HEK293T (cell line): ENCODE measurements around the gene KLC1.

Experiments used
- CTCF ChIA-PET: fragments of 350-600 bp; formaldehyde crosslinking; extraction: SDS; loops from one replicate; lab custom pipeline; 2021; ENCODE audit warnings: antibody characterized with exemption, inconsistent platforms; lab: Yijun Ruan, JAX
- POLR2A ChIA-PET: fragments of 350-600 bp; formaldehyde crosslinking; extraction: SDS; loops from one replicate; lab custom pipeline; 2020; ENCODE audit warnings: antibody characterized with exemption, inconsistent platforms; lab: Yijun Ruan, JAX
- DNase-seq: peaks from one replicate; pipeline ENCODE4 v3.0.0; 2012; ENCODE audit warnings: mixed read lengths; ENCODE audit errors: extremely low spot score
- ARNT ChIP-seq: fragments of 450-650 bp; IDR thresholded peaks from 2 replicates; pipeline ENCODE4 v1.6.1; 2017; ENCODE audit warnings: mild to moderate bottlenecking
- BHLHE40 ChIP-seq: fragments of 450-650 bp; IDR thresholded peaks from 2 replicates; pipeline ENCODE4 v1.6.1; 2016; ENCODE audit warnings: mild to moderate bottlenecking, moderate library complexity, borderline replicate concordance
- CTBP1 ChIP-seq: fragments of 450-650 bp; IDR thresholded peaks from 2 replicates; pipeline ENCODE4 v1.6.1; 2016; ENCODE audit warnings: borderline replicate concordance
- ELF4 ChIP-seq: fragments of 450-650 bp; IDR thresholded peaks from 2 replicates; pipeline ENCODE4 v1.6.1; 2017; ENCODE audit warnings: antibody characterized with exemption
- FOXA1 ChIP-seq: fragments of 450-650 bp; IDR thresholded peaks from 2 replicates; pipeline ENCODE4 v1.6.1; 2016; ENCODE audit warnings: mild to moderate bottlenecking
- FOXK2 ChIP-seq: fragments of 450-650 bp; IDR thresholded peaks from 2 replicates; pipeline ENCODE4 v1.6.1; 2016; ENCODE audit warnings: mild to moderate bottlenecking
- FOXM1 ChIP-seq: fragments of 450-650 bp; IDR thresholded peaks from 2 replicates; pipeline ENCODE4 v1.6.1; 2017; ENCODE audit warnings: mild to moderate bottlenecking, borderline replicate concordance
- HDGF ChIP-seq: fragments of 450-650 bp; IDR thresholded peaks from 2 replicates; pipeline ENCODE4 v1.6.1; 2017; ENCODE audit warnings: antibody characterized with exemption, borderline replicate concordance
- L3MBTL2 ChIP-seq: fragments of 450-650 bp; conservative IDR thresholded peaks from 2 replicates; pipeline ENCODE4 v1.6.1; 2016; ENCODE audit warnings: mild to moderate bottlenecking
- LEF1 ChIP-seq: fragments of 450-650 bp; IDR thresholded peaks from 2 replicates; pipeline ENCODE4 v1.6.1; 2017; ENCODE audit warnings: mild to moderate bottlenecking, borderline replicate concordance
- NFRKB ChIP-seq: fragments of 450-650 bp; IDR thresholded peaks from 2 replicates; pipeline ENCODE4 v1.6.1; 2016; ENCODE audit warnings: mild to moderate bottlenecking, moderate library complexity
- PKNOX1 ChIP-seq: fragments of 450-650 bp; IDR thresholded peaks from 2 replicates; pipeline ENCODE4 v1.6.1; 2016
- SP1 ChIP-seq: fragments of 450-650 bp; IDR thresholded peaks from 2 replicates; pipeline ENCODE4 v1.6.1; 2017
- SUZ12 ChIP-seq: fragments of 450-650 bp; IDR thresholded peaks from 2 replicates; pipeline ENCODE4 v1.6.1; 2016; ENCODE audit warnings: mild to moderate bottlenecking
- TARDBP ChIP-seq: fragments of 450-650 bp; IDR thresholded peaks from 2 replicates; pipeline ENCODE4 v1.6.1; 2016
- ZNF384 ChIP-seq: fragments of 450-650 bp; IDR thresholded peaks from 2 replicates; pipeline ENCODE4 v1.6.1; 2016

Gene KLC1

DNA sequence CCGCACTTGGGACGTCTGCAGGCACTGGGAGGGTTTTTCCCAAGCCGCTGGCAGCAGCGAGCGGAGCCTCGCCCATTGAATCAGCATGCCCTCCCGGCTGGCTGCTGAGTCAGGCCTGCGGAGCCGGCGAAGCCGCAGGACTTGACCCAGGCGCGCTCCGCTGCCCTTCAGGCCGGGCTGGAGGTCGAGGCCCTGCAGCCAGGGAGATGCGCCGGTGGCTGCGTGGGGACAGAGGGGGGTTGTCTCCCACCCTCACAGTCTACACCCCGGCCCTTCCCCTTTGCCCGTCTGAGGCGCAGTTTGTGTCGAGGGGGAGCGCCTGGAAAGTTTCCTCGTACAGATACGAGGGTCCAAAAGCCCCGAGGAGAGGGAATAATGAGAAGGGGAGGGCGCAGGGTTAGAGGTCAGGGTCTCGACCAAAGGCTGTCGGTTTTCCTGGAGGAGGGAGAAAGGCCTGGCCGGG lies 759 bp upstream of the KLC1 start:
- DNase-seq, result peak; percentile 46
- CTCF ChIA-PET, result no interaction called here
- POLR2A ChIA-PET, result interaction anchor here (1.0 to 2.3 kb wide), 4 partner anchors 11 to 90 kb away, joined by 3 to 9 read pairs (median 6); no protein-coding TSS in a partner anchor

DNA sequence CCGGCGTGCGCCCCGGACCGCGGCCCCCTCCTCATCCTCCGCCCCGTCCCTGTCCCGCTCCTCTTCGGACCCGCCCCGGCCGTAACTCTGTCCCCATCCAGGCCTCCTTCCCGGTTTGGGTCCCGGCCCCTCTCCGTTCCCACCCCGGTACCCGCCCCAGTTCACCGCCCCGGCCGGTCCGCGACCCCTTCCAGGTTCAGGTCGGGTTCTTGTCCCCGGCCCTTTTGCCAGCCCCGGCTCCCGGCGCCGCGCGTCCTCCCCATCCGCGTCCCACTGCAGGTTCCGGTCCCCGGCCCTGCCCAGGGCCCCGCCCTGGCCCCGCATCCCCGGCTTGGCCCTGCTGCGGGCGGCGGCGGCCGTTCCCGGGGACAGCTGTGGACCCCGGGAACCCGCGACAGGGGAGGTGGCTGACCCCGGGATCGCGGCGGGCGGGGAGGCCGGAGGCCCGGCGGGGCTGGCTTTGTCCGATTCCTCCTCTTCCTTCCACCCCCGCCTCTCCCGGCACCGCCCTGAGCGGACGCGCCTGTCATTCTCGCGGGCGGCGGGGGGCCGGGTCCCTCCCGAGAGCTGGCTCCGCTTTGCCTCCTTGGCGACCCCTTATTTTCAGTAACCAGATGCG lies 601 bp downstream of the KLC1 start:
- DNase-seq, result peak; percentile 71
- ChIA-PET CTCF (no interaction called here), POLR2A (interaction anchor here (1.0 to 2.3 kb wide), 3 partner anchors 10 to 28 kb away, joined by 3 to 9 read pairs (median 7); no protein-coding TSS in a partner anchor)
- peak; percentile 72; the same call in 1 of the 2 replicates for TF ChIP-seq PKNOX1
- no peak for TF ChIP-seq ELF4
- TF ChIP-seq LEF1, result no peak

More for the DNA sequence above, 759 bp upstream of the KLC1 start:
- TF ChIP-seq TARDBP, result no peak
- TF ChIP-seq L3MBTL2, result peak; percentile 52

DNA sequence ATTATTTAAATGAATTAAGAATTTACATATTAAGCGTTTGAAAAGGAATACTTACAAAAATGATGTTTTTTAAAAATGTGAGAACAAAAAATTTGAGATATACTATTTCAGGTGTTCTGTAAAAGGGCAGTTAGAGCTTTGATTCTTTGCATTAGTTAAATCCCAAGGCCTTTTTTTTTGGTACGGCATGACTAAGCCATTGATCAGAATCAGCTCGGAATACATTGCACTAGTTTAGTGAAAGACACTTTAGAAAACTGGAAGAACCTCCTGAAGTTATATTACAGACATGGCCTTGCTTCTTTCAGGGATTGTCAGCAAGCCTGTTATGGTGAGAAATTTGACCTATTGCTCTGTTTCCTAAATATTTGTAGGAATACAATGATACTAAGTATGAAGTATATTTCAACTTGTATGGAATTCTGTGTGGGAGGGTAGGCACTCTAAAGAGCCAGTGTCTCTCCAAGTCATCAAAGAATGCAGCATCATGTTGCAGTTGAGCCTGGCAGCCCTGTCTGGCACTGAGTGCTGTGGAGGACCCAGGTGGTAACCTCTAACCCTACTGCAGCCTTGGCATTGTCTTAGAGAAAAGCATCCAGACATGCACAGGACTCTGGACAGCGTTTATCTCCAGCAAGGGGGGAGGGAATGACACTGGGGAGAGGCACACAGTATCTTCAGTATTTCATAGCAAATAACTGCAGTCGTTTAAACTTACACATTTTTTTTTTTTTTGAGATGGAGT lies 1.5 kb downstream of the KLC1 start:
- TF ChIP-seq LEF1 (no peak), ELF4 (no peak), FOXK2 (no peak), PKNOX1 (no peak), ARNT (no peak), SP1 (no peak), CTBP1 (no peak), FOXM1 (no peak), SUZ12 (no peak), FOXA1 (no peak), BHLHE40 (no peak), L3MBTL2 (no peak), TARDBP (no peak), ZNF384 (no peak), HDGF (no peak), NFRKB (no peak)
- ChIA-PET POLR2A (interaction anchor here (2.3 kb wide), 1 partner anchor 9 kb away, joined by 9 read pairs; no protein-coding TSS in a partner anchor), CTCF (no interaction called here)
- no peak for DNase-seq

- TF ChIP-seq FOXK2, result no peak
- TF ChIP-seq SP1, result no peak
- TF ChIP-seq FOXA1, result no peak
- no peak for TF ChIP-seq LEF1
- no peak for TF ChIP-seq NFRKB
- no peak for TF ChIP-seq ELF4
- TF ChIP-seq CTBP1, result no peak
- no peak for TF ChIP-seq HDGF
- TF ChIP-seq ARNT, result no peak
- no peak for TF ChIP-seq L3MBTL2
- no peak for TF ChIP-seq SUZ12
- no peak for TF ChIP-seq PKNOX1
- no peak for TF ChIP-seq BHLHE40
- no peak for TF ChIP-seq ZNF384
- TF ChIP-seq TARDBP, result no peak
- POLR2A ChIA-PET, result no interaction called here
- CTCF ChIA-PET, result interaction anchor here (0.5 kb wide), 1 partner anchor 15 kb away, joined by 3 read pairs; no protein-coding TSS in a partner anchor
- no peak for DNase-seq
Measured at GRCh38 chr14:103633391-103633790, 4.4 kb downstream of the KLC1 start.

DNA sequence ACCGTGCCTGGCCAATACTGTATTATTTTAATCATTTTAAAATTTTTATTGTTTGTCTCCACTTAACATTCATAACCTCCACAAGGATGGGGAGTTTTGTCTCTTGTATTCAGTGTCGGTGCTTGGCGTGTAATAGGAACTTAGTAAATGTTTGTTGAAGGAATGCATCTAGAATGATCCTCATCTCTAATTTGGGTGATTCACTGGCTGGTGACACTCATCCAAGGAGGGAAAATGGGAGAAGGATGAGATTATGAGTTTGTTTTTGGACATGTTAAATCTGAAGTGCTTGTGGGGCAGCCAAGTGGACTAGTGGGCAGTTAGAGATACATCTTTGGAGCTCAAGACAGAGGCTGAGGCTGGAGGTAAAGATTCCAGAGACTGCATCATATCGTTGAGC lies 5.1 kb downstream of the KLC1 start:
- ChIA-PET POLR2A (no interaction called here), CTCF (no interaction called here)
- DNase-seq, result no peak
- no peak for TF ChIP-seq CTBP1
- no peak for TF ChIP-seq NFRKB
- TF ChIP-seq ARNT, result no peak
- no peak for TF ChIP-seq L3MBTL2
- no peak for TF ChIP-seq BHLHE40
- TF ChIP-seq TARDBP, result no peak
- no peak for TF ChIP-seq FOXA1
- no peak for TF ChIP-seq SUZ12
- no peak for TF ChIP-seq HDGF
- TF ChIP-seq SP1, result no peak
- no peak for TF ChIP-seq PKNOX1
- TF ChIP-seq ELF4, result no peak
- no peak for TF ChIP-seq FOXK2
